ENCODE results near the gene SMARCE1. TPM values are rescaled to one million over a fixed set of nuclear protein-coding genes. Genes with fewer than 3 reads are reported as not detected.

Gene SMARCE1
- total RNA-seq, 1 donor, result 108 TPM

GRCh38 chr17:40686192-40686591, 38.6 kb upstream of the SMARCE1 start:
- TF ChIP-seq CTCF (IDR thresholded peaks at IDR 0.05; ENCODE audit: insufficient read depth, low read depth, low read length), result no peak
- DNase-seq (ENCODE audit: low read depth), result no peak
- H3K4me3 ChIP-seq (ENCODE audit: low read depth, low read length), result no peak overlapping the region

- no peak for DNase-seq (ENCODE audit: low read depth)
- H3K4me3 ChIP-seq (ENCODE audit: low read depth, low read length), result no peak overlapping the region
- no peak for TF ChIP-seq CTCF (IDR thresholded peaks at IDR 0.05; ENCODE audit: insufficient read depth, low read depth, low read length)
Observed at GRCh38 chr17:40680998-40681397, 33.4 kb upstream of the SMARCE1 start.

- no peak for TF ChIP-seq CTCF (IDR thresholded peaks at IDR 0.05; ENCODE audit: insufficient read depth, low read depth, low read length)
- DNase-seq (ENCODE audit: low read depth), result no peak
- H3K4me3 ChIP-seq (ENCODE audit: low read depth, low read length), result no peak overlapping the region
Observed at GRCh38 chr17:40679523-40679907, 31.9 kb upstream of the SMARCE1 start.

GRCh38 chr17:40678902-40679522, 31.4 kb upstream of the SMARCE1 start:
- DNase-seq (ENCODE audit: low read depth), result no peak
- no peak for TF ChIP-seq CTCF (IDR thresholded peaks at IDR 0.05; ENCODE audit: insufficient read depth, low read depth, low read length)
- no peak overlapping the region for H3K4me3 ChIP-seq (ENCODE audit: low read depth, low read length)

- TF ChIP-seq CTCF (IDR thresholded peaks at IDR 0.05; ENCODE audit: insufficient read depth, low read depth, low read length), result no peak
- H3K4me3 ChIP-seq (ENCODE audit: low read depth, low read length), result no peak overlapping the region
- DNase-seq (ENCODE audit: low read depth), result no peak
Observed at GRCh38 chr17:40675905-40676304, 28.3 kb upstream of the SMARCE1 start.

GRCh38 chr17:40672654-40673053, 25.0 kb upstream of the SMARCE1 start:
- TF ChIP-seq CTCF (IDR thresholded peaks at IDR 0.05; ENCODE audit: insufficient read depth, low read depth, low read length), result no peak
- DNase-seq (ENCODE audit: low read depth), result no peak
- no peak overlapping the region for H3K4me3 ChIP-seq (ENCODE audit: low read depth, low read length)

- H3K4me3 ChIP-seq (ENCODE audit: low read depth, low read length), result no peak overlapping the region
- no peak for DNase-seq (ENCODE audit: low read depth)
- no peak for TF ChIP-seq CTCF (IDR thresholded peaks at IDR 0.05; ENCODE audit: insufficient read depth, low read depth, low read length)
Observed at GRCh38 chr17:40671282-40671681, 23.7 kb upstream of the SMARCE1 start.
